Astrocyte (in vitro differentiated cells and primary cell): ENCODE results near the gene SART3. TPM values are rescaled to one million over a fixed set of nuclear protein-coding genes. Genes with fewer than 3 reads are reported as not detected.

Experiments
- DNase-seq: peaks from one replicate; pipeline ENCODE4 v3.0.0-alpha.2; 2010; ENCODE audit warnings: low read depth
- FAIRE-seq: peaks from 2 replicates; lab custom pipeline; 2011; peaks lifted over from hg19 to GRCh38; lab: Jason Lieb, UNC
- H2AFZ ChIP-seq: 2 replicates; pipeline ENCODE4 v1.6.0; 2012; ENCODE audit warnings: low read depth, low read length, inconsistent platforms
- H3K27ac ChIP-seq: 2 replicates; pipeline ENCODE4 v1.5.1; 2011; ENCODE audit warnings: low read depth, low read length, inconsistent platforms
- H3K27me3 ChIP-seq: 2 replicates; pipeline ENCODE4 v1.6.0; 2011; ENCODE audit warnings: low read length, inconsistent platforms; ENCODE audit not compliant: insufficient read depth
- H3K36me3 ChIP-seq: 2 replicates; pipeline ENCODE4 v1.5.1; 2011; ENCODE audit warnings: low read length, inconsistent platforms; ENCODE audit not compliant: insufficient read depth
- H3K4me1 ChIP-seq: 2 replicates; pipeline ENCODE4 v1.5.1; 2011; ENCODE audit warnings: low read length, inconsistent platforms; ENCODE audit not compliant: insufficient read depth
- H3K4me2 ChIP-seq: 2 replicates; pipeline ENCODE4 v1.6.0; 2012; ENCODE audit warnings: low read length, inconsistent platforms
- H3K4me3 ChIP-seq: 2 replicates; pipeline ENCODE4 v1.5.1; 2011; ENCODE audit warnings: low read depth, mild to moderate bottlenecking, low read length, inconsistent platforms; ENCODE audit not compliant: insufficient read depth
- H3K79me2 ChIP-seq: 2 replicates; pipeline ENCODE4 v1.6.0; 2012; ENCODE audit warnings: mild to moderate bottlenecking, low read length, inconsistent platforms; ENCODE audit not compliant: insufficient read depth
- H3K9ac ChIP-seq: 2 replicates; pipeline ENCODE4 v1.6.0; 2012; ENCODE audit warnings: mild to moderate bottlenecking, low read length, inconsistent platforms
- H3K9me3 ChIP-seq: 2 replicates; pipeline ENCODE4 v1.5.1; 2012; ENCODE audit warnings: low read depth, mild to moderate bottlenecking, low read length, inconsistent platforms; ENCODE audit not compliant: insufficient read depth
- H4K20me1 ChIP-seq: 2 replicates; pipeline ENCODE4 v1.6.0; 2012; ENCODE audit warnings: low read length, inconsistent platforms; ENCODE audit not compliant: insufficient read depth
- H3K27ac Mint-ChIP-seq: one replicate; pipeline ENCODE4 v1.8.0; 2021; ENCODE audit warnings: mild to moderate bottlenecking, mixed read lengths; ENCODE audit not compliant: unreplicated experiment
- H3K27me3 Mint-ChIP-seq: one replicate; pipeline ENCODE4 v1.8.0; 2021; ENCODE audit warnings: low read depth, mixed read lengths; ENCODE audit not compliant: unreplicated experiment
- H3K36me3 Mint-ChIP-seq: one replicate; pipeline ENCODE4 v1.8.0; 2021; ENCODE audit warnings: low read depth, mixed read lengths; ENCODE audit not compliant: unreplicated experiment
- H3K4me1 Mint-ChIP-seq: one replicate; pipeline ENCODE4 v1.8.0; 2021; ENCODE audit warnings: low read depth, mixed read lengths; ENCODE audit not compliant: unreplicated experiment
- H3K4me3 Mint-ChIP-seq: one replicate; pipeline ENCODE4 v1.8.0; 2021; ENCODE audit warnings: mild to moderate bottlenecking, moderate library complexity, mixed read lengths; ENCODE audit not compliant: unreplicated experiment
- H3K9me3 Mint-ChIP-seq: one replicate; pipeline ENCODE4 v1.8.0; 2021; ENCODE audit warnings: mild to moderate bottlenecking, mixed read lengths; ENCODE audit not compliant: unreplicated experiment
- CTCF ChIP-seq: IDR thresholded peaks from 2 replicates; pipeline ENCODE4 v1.5.1; 2011; ENCODE audit warnings: low read depth, mild to moderate bottlenecking, inconsistent platforms, low read length, moderate library complexity; ENCODE audit not compliant: insufficient read depth
- EZH2 ChIP-seq: IDR thresholded peaks from 2 replicates; pipeline ENCODE4 v1.6.1; 2012; ENCODE audit warnings: mild to moderate bottlenecking, low read length, inconsistent platforms; ENCODE audit not compliant: insufficient read depth
- total RNA-seq: library from RNA; stranded (reverse); gene quantifications from 2 replicates; pipeline ENCODE4 v1.2.1, GENCODE V29; 2021

The SART3 gene
- total RNA-seq, 1 donor from 2014 or later, result 48.4 TPM

GRCh38 chr12:108589028-108589839 is 28.3 kb upstream of the SART3 start:
- H3K9me3 ChIP-seq, result no peaks in the 10 kb centered on the region
- no peak for TF ChIP-seq EZH2
- TF ChIP-seq CTCF, result no peak
- peak overlapping the region; percentile 2 for H2AFZ ChIP-seq
- peak; percentile 47 for DNase-seq
- peak overlapping the region; percentile 24 for H3K4me2 ChIP-seq
- no peaks in the 10 kb centered on the region for H3K36me3 ChIP-seq
- no peak overlapping the region for H3K27ac ChIP-seq
- H3K9me3 Mint-ChIP-seq, result no peaks in the 10 kb centered on the region
- no peaks in the 10 kb centered on the region for H3K36me3 Mint-ChIP-seq
- H3K27me3 Mint-ChIP-seq, result peaks cover 5% of the 10 kb centered on the region
- FAIRE-seq, result no peak
- H3K27ac Mint-ChIP-seq, result no peak overlapping the region
- H3K79me2 ChIP-seq, result no peaks in the 10 kb centered on the region
- no peak overlapping the region for H3K4me3 Mint-ChIP-seq
- H3K27me3 ChIP-seq, result no peaks in the 10 kb centered on the region
- no peaks in the 10 kb centered on the region for H4K20me1 ChIP-seq
- H3K4me1 ChIP-seq, result no peaks in the 10 kb centered on the region
- H3K4me1 Mint-ChIP-seq, result peaks cover 8% of the 10 kb centered on the region
- H3K4me3 ChIP-seq, result no peak overlapping the region
- H3K9ac ChIP-seq, result no peak overlapping the region

GRCh38 chr12:108587826-108588225 is 26.9 kb upstream of the SART3 start:
- Histone ChIP-seq H3K27me3 (no peaks in the 10 kb centered on the region), H3K27ac (no peak overlapping the region), H4K20me1 (no peaks in the 10 kb centered on the region), H3K4me3 (no peak overlapping the region), H3K36me3 (no peaks in the 10 kb centered on the region), H3K4me1 (no peaks in the 10 kb centered on the region), H3K9ac (no peak overlapping the region), H3K9me3 (no peaks in the 10 kb centered on the region), H3K79me2 (no peaks in the 10 kb centered on the region), H2AFZ (no peak overlapping the region), H3K4me2 (no peak overlapping the region)
- no peak for TF ChIP-seq EZH2
- Mint-ChIP-seq H3K4me3 (no peak overlapping the region), H3K36me3 (no peaks in the 10 kb centered on the region), H3K27me3 (peaks cover 5% of the 10 kb centered on the region), H3K4me1 (peaks cover 19% of the 10 kb centered on the region), H3K27ac (no peak overlapping the region), H3K9me3 (no peaks in the 10 kb centered on the region)
- DNase-seq (no peak), FAIRE-seq (no peak)

GRCh38 chr12:108586306-108586705 is 25.3 kb upstream of the SART3 start:
- no peaks in the 10 kb centered on the region for H3K27me3 ChIP-seq
- H3K4me2 ChIP-seq, result no peak overlapping the region
- H3K4me3 ChIP-seq, result no peak overlapping the region
- no peak overlapping the region for H3K9ac ChIP-seq
- Mint-ChIP-seq H3K4me3 (no peak overlapping the region), H3K4me1 (peaks cover 19% of the 10 kb centered on the region), H3K9me3 (no peaks in the 10 kb centered on the region), H3K36me3 (no peaks in the 10 kb centered on the region), H3K27ac (no peak overlapping the region), H3K27me3 (peaks cover 5% of the 10 kb centered on the region)
- FAIRE-seq, result no peak
- no peaks in the 10 kb centered on the region for H4K20me1 ChIP-seq
- H3K4me1 ChIP-seq, result no peaks in the 10 kb centered on the region
- no peak for DNase-seq
- H3K27ac ChIP-seq, result no peak overlapping the region
- no peaks in the 10 kb centered on the region for H3K36me3 ChIP-seq
- TF ChIP-seq EZH2, result no peak
- no peak for TF ChIP-seq CTCF
- H3K9me3 ChIP-seq, result no peaks in the 10 kb centered on the region
- H3K79me2 ChIP-seq, result no peaks in the 10 kb centered on the region
- H2AFZ ChIP-seq, result no peak overlapping the region
